VCaP (cell line): Measurements from ENCODE around the gene ALKBH8.
A peak's percentile ranks its signal among the peaks of the same experiment; 100 is the strongest.
"Not testable (repeated sequence)": the region's sequence is repeated elsewhere in the genome, so short reads cannot be mapped to it uniquely, and the experiment has no call there.

Experiments
- H3K27ac ChIP-seq: fragments of 450-650 bp; 2 replicates; pipeline ENCODE4 v1.5.1; 2017
- CTCF ChIP-seq: fragments of 450-650 bp; conservative IDR thresholded peaks from 2 replicates; pipeline ENCODE4 v1.5.1; 2017; ENCODE audit warnings: mild to moderate bottlenecking, moderate library complexity

ALKBH8 gene

GRCh38 chr11:107538239-107538638 lies 27.3 kb downstream of the ALKBH8 start:
- no peak for TF ChIP-seq CTCF
- H3K27ac ChIP-seq: no peak overlapping the region

GRCh38 chr11:107537155-107537554 lies 28.4 kb downstream of the ALKBH8 start:
- H3K27ac ChIP-seq: not testable (repeated sequence)

GRCh38 chr11:107526197-107526596 lies 39.3 kb downstream of the ALKBH8 start:
- no peak overlapping the region for H3K27ac ChIP-seq
- no peak for TF ChIP-seq CTCF

- TF ChIP-seq CTCF: no peak
- no peak overlapping the region for H3K27ac ChIP-seq
Measured at GRCh38 chr11:107508858-107509244, 56.7 kb downstream of the ALKBH8 start.

- H3K27ac ChIP-seq: peak overlapping the region; percentile 4; the same call in 1 of the 2 replicates
- no peak for TF ChIP-seq CTCF
Measured at GRCh38 chr11:107508201-107508857, 57.2 kb downstream of the ALKBH8 start.

GRCh38 chr11:107505647-107506225 lies 59.8 kb downstream of the ALKBH8 start:
- no peak overlapping the region for H3K27ac ChIP-seq

GRCh38 chr11:107504981-107505380 lies 60.6 kb downstream of the ALKBH8 start:
- TF ChIP-seq CTCF: no peak

More at GRCh38 chr11:107505647-107506225, 59.8 kb downstream of the ALKBH8 start:
- no peak for TF ChIP-seq CTCF

GRCh38 chr11:107501713-107502112 lies 63.8 kb downstream of the ALKBH8 start:
- no peak overlapping the region for H3K27ac ChIP-seq
- no peak for TF ChIP-seq CTCF

More at GRCh38 chr11:107504981-107505380, 60.6 kb downstream of the ALKBH8 start:
- H3K27ac ChIP-seq: no peak overlapping the region

- H3K27ac ChIP-seq: not testable (repeated sequence)
Measured at GRCh38 chr11:107497371-107497770, 68.2 kb downstream of the ALKBH8 start.
